ENCODE measurements around the gene RBBP8NL.

RBBP8NL gene

DNA sequence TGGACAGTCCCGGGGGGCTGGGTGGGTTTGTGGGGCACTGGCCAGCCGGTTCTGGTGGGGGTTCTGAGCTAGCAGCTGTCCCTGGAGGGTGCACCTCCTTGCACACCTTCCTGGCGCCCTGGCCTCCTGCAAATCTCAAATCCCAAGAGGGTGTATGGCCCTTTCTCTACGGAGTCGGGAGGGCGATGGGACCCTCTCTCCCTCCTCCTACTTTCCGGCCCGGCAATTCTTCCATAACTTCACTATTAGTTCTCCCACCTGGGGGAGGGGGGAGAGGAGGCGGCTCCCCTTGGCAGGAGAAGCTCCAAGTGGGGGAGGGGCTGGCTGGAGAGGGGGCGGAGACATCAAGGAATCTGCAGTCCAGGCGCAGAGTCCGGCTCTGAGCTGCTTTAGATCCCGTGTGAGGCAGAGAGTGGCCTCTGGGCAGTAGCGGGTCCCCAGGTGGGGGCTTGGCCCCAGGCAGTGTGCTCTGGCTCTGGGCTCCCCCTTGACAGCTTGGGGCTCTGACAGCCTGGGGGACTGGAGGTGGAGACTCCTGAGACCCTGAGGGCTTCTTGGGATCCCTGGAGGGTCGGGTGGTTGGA is 58.9 kb downstream of the RBBP8NL start:
- Histone ChIP-seq H3K18ac (ENCODE audit: low read length) (peak overlapping the region; percentile 67), H3K27me3 (ENCODE audit: insufficient read depth, low read length) (no peaks in the 10 kb centered on the region), H2AFZ (ENCODE audit: insufficient read depth, low read length, poor library complexity) (peak overlapping the region; percentile 58), H4K12ac (ENCODE audit: low read depth, low read length) (no peak overlapping the region), H3K79me2 (ENCODE audit: control insufficient read depth, insufficient read depth, low read length, poor library complexity) (peaks cover 28% of the 10 kb centered on the region), H4K8ac (ENCODE audit: low read depth, low read length) (peak overlapping the region; percentile 60), H3K23ac (ENCODE audit: low read length) (no peak overlapping the region), H2BK120ac (ENCODE audit: insufficient read depth, low read length, poor library complexity) (peak overlapping the region; percentile 75), H3K27ac (ENCODE audit: low read depth, low read length) (peak overlapping the region; percentile 59), H3K4me1 (ENCODE audit: control insufficient read depth in 1 of 2, insufficient read depth in 2 of 2, low read length in 2 of 2) (peaks cover 50 to 55% of the 10 kb centered on the region in 2 experiments), H3K4ac (ENCODE audit: low read depth, low read length) (peak overlapping the region; percentile 53), H2AK5ac (ENCODE audit: low read length) (peak overlapping the region; percentile 77), H3K9me3 (ENCODE audit: insufficient read depth, low read depth, low read length) (no peaks in the 10 kb centered on the region), H3K36me3 (ENCODE audit: control insufficient read depth in 1 of 2, insufficient read depth in 2 of 2, low read length in 2 of 2) (peaks cover 5 to 6% of the 10 kb centered on the region in 2 experiments), H2BK12ac (ENCODE audit: low read length) (peak overlapping the region; percentile 37), H4K91ac (ENCODE audit: low read depth, low read length) (peak overlapping the region; percentile 92), H3K14ac (ENCODE audit: low read length) (peak overlapping the region; percentile 72), H3K4me3 (ENCODE audit: low read depth, low read length) (no peak overlapping the region), H3K4me2 (ENCODE audit: low read length) (peak overlapping the region; percentile 73), H3K79me1 (ENCODE audit: low read length) (peaks cover 35% of the 10 kb centered on the region), H2BK5ac (ENCODE audit: low read depth, low read length, poor library complexity) (no peak overlapping the region), H3K9ac (ENCODE audit: low read length) (no peak overlapping the region)
- WGBS (ENCODE audit: extremely low coverage, insufficient coverage, insufficient read length) = no CpG with 5 or more reads among the region's 15 CpGs
- DNase-seq = peak in 1 of 2 donors; percentile 41

DNA sequence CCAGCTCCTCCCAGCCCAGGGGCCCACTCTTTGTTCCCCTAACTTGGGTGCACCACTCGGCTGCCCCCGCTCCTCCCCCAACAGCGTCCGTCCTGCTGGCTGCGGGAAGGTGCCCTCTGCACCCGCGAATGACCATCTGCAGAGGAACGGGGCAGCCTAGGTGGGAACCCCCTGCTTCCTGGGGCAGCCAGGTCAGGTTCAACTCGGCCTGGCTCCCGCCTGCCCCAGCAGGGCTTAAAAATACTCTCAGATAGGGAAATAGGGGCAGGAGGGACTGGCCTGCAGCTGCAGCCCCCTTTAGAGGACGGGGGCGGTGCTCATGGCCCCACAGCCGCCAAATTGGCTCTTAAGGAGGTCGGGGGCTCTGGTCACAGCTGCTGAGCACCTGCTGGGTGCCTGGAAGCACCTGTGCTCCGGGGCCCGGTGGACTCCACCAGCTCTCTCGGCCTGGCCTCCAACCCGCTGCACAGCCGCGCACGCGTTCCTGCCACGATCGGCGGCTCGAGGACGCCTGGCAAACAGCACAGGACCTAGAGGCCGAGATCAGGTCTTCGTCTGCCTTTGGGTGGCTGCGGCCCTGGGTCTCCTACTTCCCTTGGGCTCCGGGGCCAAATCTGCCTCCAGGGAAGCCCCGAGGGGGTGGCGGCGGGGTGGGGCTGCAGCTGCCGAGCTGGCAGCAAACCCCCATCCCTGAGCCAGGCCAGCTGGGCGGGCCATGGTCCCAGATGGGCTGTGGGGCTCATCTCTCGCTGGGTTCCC is 59.5 kb downstream of the RBBP8NL start:
- Histone ChIP-seq H3K4me2 (ENCODE audit: low read length) (peak overlapping the region; percentile 73), H2BK120ac (ENCODE audit: insufficient read depth, low read length, poor library complexity) (peak overlapping the region; percentile 50), H3K27ac (ENCODE audit: low read depth, low read length) (peak overlapping the region; percentile 59), H2BK5ac (ENCODE audit: low read depth, low read length, poor library complexity) (peak overlapping the region; percentile 54), H3K79me1 (ENCODE audit: low read length) (peaks cover 35% of the 10 kb centered on the region), H2BK12ac (ENCODE audit: low read length) (peak overlapping the region; percentile 39), H3K4me3 (ENCODE audit: low read depth, low read length) (peak overlapping the region; percentile 33), H3K23ac (ENCODE audit: low read length) (no peak overlapping the region), H3K18ac (ENCODE audit: low read length) (peak overlapping the region; percentile 89), H3K79me2 (ENCODE audit: control insufficient read depth, insufficient read depth, low read length, poor library complexity) (peaks cover 28% of the 10 kb centered on the region), H3K4me1 (ENCODE audit: control insufficient read depth in 1 of 2, insufficient read depth in 2 of 2, low read length in 2 of 2) (peaks cover 53 to 62% of the 10 kb centered on the region in 2 experiments), H4K91ac (ENCODE audit: low read depth, low read length) (peak overlapping the region; percentile 92), H3K27me3 (ENCODE audit: insufficient read depth, low read length) (no peaks in the 10 kb centered on the region), H4K8ac (ENCODE audit: low read depth, low read length) (peak overlapping the region; percentile 60), H3K4ac (ENCODE audit: low read depth, low read length) (peak overlapping the region; percentile 53), H3K9me3 (ENCODE audit: insufficient read depth, low read depth, low read length) (no peaks in the 10 kb centered on the region), H3K9ac (ENCODE audit: low read length) (no peak overlapping the region), H4K12ac (ENCODE audit: low read depth, low read length) (peak overlapping the region; percentile 45), H3K14ac (ENCODE audit: low read length) (peak overlapping the region; percentile 63), H2AK5ac (ENCODE audit: low read length) (peak overlapping the region; percentile 77), H3K36me3 (ENCODE audit: control insufficient read depth in 1 of 2, insufficient read depth in 2 of 2, low read length in 2 of 2) (peaks cover 5 to 6% of the 10 kb centered on the region in 2 experiments), H2AFZ (ENCODE audit: insufficient read depth, low read length, poor library complexity) (peak overlapping the region; percentile 58)
- no CpG with 5 or more reads among the region's 37 CpGs for WGBS (ENCODE audit: extremely low coverage, insufficient coverage, insufficient read length)
- peak; percentile 75 to 82 for DNase-seq

DNA sequence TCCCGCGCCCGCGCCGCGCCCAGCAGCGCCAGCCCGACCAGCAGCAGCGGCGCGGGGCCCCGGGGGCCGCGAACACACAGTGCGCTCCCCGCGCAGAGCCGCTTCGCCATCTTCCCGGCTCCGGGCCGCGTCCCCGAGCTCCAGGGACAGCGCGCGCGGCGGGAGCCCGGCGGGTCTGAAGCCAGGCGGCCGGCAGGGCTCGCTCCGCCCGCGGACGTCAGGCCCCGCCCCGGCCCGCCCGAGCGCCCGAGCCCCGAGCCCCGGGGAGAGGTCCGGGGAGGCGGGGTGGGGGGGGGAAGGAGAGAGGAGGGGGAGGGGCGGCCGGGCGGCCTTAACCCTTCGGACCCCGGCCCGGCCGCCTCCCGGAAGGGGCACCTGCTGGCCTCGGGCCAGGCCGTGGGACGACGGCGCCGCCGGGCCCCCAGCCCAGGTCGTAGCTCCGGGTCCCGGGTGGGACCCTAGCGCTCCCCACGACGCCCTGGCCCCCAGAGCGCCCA is 60.2 kb downstream of the RBBP8NL start, which contains the start of gene LAMA5:
Gene LAMA5 (minus strand): TSS at position 177 of the 497 bp plus-strand sequence. CDS start 67 bp downstream, at position 110.
- WGBS (ENCODE audit: extremely low coverage, insufficient coverage, insufficient read length) = no CpG with 5 or more reads among the region's 70 CpGs
- H3K27ac ChIP-seq (ENCODE audit: low read depth, low read length) = peak within 1 kb of the TSS; percentile 84
- peak within 1 kb of the TSS; percentile 85 for H2BK5ac ChIP-seq (ENCODE audit: low read depth, low read length, poor library complexity)

DNA sequence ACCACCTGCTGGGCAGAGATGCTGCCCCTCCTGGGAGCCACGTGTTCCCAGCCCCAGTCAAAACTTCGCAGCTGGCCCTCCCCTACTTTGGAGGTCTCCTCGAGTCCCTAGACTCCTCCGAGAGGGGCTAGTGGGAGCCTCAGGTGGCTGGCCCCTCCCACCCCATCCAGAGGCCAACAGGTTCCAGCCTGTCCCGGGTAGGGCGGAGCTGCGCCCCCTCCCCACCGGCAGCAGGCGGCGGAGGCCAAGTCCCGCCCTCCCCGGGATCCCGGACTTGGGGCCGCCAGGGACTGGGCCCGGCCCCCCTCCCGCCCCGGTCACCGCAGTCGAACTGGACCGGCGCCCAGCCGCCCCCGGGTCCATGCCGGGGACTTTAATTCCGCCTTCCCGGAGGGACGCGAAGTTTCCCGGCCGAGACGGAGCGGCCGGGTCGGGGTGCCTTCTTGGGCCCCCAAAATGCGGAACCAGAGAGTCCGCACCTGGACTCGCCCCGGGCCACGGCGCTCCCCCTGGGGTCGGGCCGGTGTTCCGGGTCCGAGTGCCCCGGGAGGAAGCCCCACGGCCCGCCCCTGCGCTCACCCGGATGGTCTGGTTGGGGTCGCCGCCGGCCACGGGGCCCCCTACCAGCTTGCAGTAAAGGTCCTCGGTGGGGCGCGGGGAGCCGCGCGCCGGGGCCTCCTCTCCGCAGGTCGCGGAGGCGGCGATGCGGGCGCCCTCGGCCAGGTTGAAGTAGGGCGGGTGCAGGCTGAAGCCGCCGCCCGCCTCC is 60.8 kb downstream of the RBBP8NL start:
- H3K18ac ChIP-seq (ENCODE audit: low read length) = peak overlapping the region; percentile 76
- peak overlapping the region; percentile 88 for H4K91ac ChIP-seq (ENCODE audit: low read depth, low read length)
- H3K36me3 ChIP-seq (ENCODE audit: control insufficient read depth in 1 of 2, insufficient read depth in 2 of 2, low read length in 2 of 2) = peaks cover 12 to 13% of the 10 kb centered on the region in 2 experiments
- H2AK5ac ChIP-seq (ENCODE audit: low read length) = peak overlapping the region; percentile 31
- H2BK5ac ChIP-seq (ENCODE audit: low read depth, low read length, poor library complexity) = peak overlapping the region; percentile 85
- H3K79me1 ChIP-seq (ENCODE audit: low read length) = peaks cover 42% of the 10 kb centered on the region
- H3K23ac ChIP-seq (ENCODE audit: low read length) = no peak overlapping the region
- peak overlapping the region; percentile 48 for H3K4ac ChIP-seq (ENCODE audit: low read depth, low read length)
- peak overlapping the region; percentile 86 for H3K9ac ChIP-seq (ENCODE audit: low read length)
- H3K4me1 ChIP-seq (ENCODE audit: control insufficient read depth in 1 of 2, insufficient read depth in 2 of 2, low read length in 2 of 2) = peaks cover 65 to 75% of the 10 kb centered on the region in 2 experiments
- H3K79me2 ChIP-seq (ENCODE audit: control insufficient read depth, insufficient read depth, low read length, poor library complexity) = peaks cover 36% of the 10 kb centered on the region
- H4K12ac ChIP-seq (ENCODE audit: low read depth, low read length) = peak overlapping the region; percentile 44
- H2AFZ ChIP-seq (ENCODE audit: insufficient read depth, low read length, poor library complexity) = peak overlapping the region; percentile 30
- H3K27ac ChIP-seq (ENCODE audit: low read depth, low read length) = peak overlapping the region; percentile 84
- peak; percentile 40 to 88 for DNase-seq
- no peaks in the 10 kb centered on the region for H3K27me3 ChIP-seq (ENCODE audit: insufficient read depth, low read length)
- WGBS (ENCODE audit: extremely low coverage, insufficient coverage, insufficient read length) = no CpG with 5 or more reads among the region's 72 CpGs
- H2BK120ac ChIP-seq (ENCODE audit: insufficient read depth, low read length, poor library complexity) = peak overlapping the region; percentile 79
- peak overlapping the region; percentile 6 for H2BK12ac ChIP-seq (ENCODE audit: low read length)
- peak overlapping the region; percentile 91 for H3K4me2 ChIP-seq (ENCODE audit: low read length)
- peak overlapping the region; percentile 80 for H3K14ac ChIP-seq (ENCODE audit: low read length)
- peak overlapping the region; percentile 80 for H3K4me3 ChIP-seq (ENCODE audit: low read depth, low read length)
- peaks cover 2% of the 10 kb centered on the region for H3K9me3 ChIP-seq (ENCODE audit: insufficient read depth, low read depth, low read length)
- H4K8ac ChIP-seq (ENCODE audit: low read depth, low read length) = peak overlapping the region; percentile 78

More for the DNA sequence above, 60.2 kb downstream of the RBBP8NL start, which contains the start of gene LAMA5:
- Histone ChIP-seq H2AK5ac (ENCODE audit: low read length) (peak within 1 kb of the TSS; percentile 77), H3K14ac (ENCODE audit: low read length) (peak within 1 kb of the TSS; percentile 80), H2BK12ac (ENCODE audit: low read length) (peak within 1 kb of the TSS; percentile 39), H2AFZ (ENCODE audit: insufficient read depth, low read length, poor library complexity) (peak within 1 kb of the TSS; percentile 58), H3K9ac (ENCODE audit: low read length) (peak within 1 kb of the TSS; percentile 86), H3K23ac (ENCODE audit: low read length) (no peak within 1 kb of the TSS), H3K4me2 (ENCODE audit: low read length) (peak within 1 kb of the TSS; percentile 91), H3K4ac (ENCODE audit: low read depth, low read length) (peak within 1 kb of the TSS; percentile 53), H4K91ac (ENCODE audit: low read depth, low read length) (peak within 1 kb of the TSS; percentile 92), H4K12ac (ENCODE audit: low read depth, low read length) (peak within 1 kb of the TSS; percentile 45), H3K79me2 (ENCODE audit: control insufficient read depth, insufficient read depth, low read length, poor library complexity) (peaks cover 32% of the 10 kb centered on the region), H3K4me3 (ENCODE audit: low read depth, low read length) (peak within 1 kb of the TSS; percentile 80), H3K4me1 (ENCODE audit: control insufficient read depth in 1 of 2, insufficient read depth in 2 of 2, low read length in 2 of 2) (peaks cover 58 to 68% of the 10 kb centered on the region in 2 experiments), H4K8ac (ENCODE audit: low read depth, low read length) (peak within 1 kb of the TSS; percentile 78), H3K9me3 (ENCODE audit: insufficient read depth, low read depth, low read length) (peaks cover 1% of the 10 kb centered on the region), H2BK120ac (ENCODE audit: insufficient read depth, low read length, poor library complexity) (peak within 1 kb of the TSS; percentile 79), H3K18ac (ENCODE audit: low read length) (peak within 1 kb of the TSS; percentile 89), H3K79me1 (ENCODE audit: low read length) (peaks cover 38% of the 10 kb centered on the region), H3K27me3 (ENCODE audit: insufficient read depth, low read length) (no peaks in the 10 kb centered on the region), H3K36me3 (ENCODE audit: control insufficient read depth in 1 of 2, insufficient read depth in 2 of 2, low read length in 2 of 2) (peaks cover 7 to 10% of the 10 kb centered on the region in 2 experiments)
- peak in 1 of 2 donors; percentile 72 for DNase-seq
